MM.1S (cell line): ENCODE results near the gene CERS6.

Experiments
- CTCF ChIP-seq: fragments of 300-600 bp; sonication (generic); IDR thresholded peaks from 2 replicates; pipeline ENCODE4 v1.5.1; 2016; ENCODE audit warnings: antibody characterized with exemption, low read length, mixed read lengths
- EZH2 ChIP-seq: fragments of 300-600 bp; sonication (generic); optimal IDR thresholded peaks from 2 replicates; pipeline ENCODE3; 2017; ENCODE audit warnings: low read depth, mild to moderate bottlenecking, antibody characterized with exemption, low read length, mixed read lengths
- EZH2phosphoT487 ChIP-seq: fragments of 300-600 bp; sonication (generic); IDR thresholded peaks from 2 replicates; pipeline ENCODE4 v1.6.1; 2018; ENCODE audit warnings: antibody characterized with exemption, low read length

- TF ChIP-seq EZH2phosphoT487 (no peak), EZH2 (no peak), CTCF (no peak)
Measured at GRCh38 chr2:168432565-168433186, 23.4 kb upstream of the CERS6 start.
